ENCODE results near the gene FGGY. TPM values are rescaled to one million over a fixed set of nuclear protein-coding genes. Genes with fewer than 3 reads are reported as not detected.

Gene FGGY
- total RNA-seq, 1 experiment from 2014 or later: 4.7 TPM

DNA sequence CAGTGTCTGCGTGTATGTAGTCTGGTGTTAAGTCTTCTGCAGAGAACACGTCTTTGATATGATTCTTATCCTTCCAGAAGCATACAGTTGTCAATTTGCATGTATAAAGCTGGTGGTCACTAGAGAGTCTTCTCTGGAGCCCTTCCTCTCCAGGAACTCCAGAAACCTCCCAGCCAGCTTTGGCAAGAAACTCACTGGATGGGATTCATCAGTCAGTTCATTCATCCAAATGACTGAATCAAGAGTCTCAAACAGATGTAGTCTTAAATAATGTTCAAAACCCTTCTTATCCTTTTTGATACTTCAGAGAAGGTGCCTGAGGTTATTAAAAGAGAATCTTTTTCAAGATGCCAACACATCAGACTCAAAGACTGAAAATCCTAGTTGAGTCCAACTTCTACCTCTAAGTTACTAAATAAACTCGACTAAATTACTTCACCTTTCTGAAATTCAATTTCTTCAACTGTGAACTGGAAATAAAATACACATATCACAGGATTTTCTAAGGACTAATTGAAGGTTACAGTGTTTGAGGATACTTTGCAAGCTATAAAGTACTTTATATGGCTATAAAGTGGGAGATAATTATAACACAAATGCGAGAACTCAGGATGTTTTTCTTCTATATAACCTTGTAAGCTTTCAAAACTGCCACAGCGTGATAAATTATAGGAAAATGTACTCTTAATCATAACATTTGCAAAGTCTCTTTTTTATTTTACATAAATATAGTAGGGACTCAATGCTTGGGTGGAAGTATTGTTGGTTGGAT lies 252.4 kb downstream of the FGGY start:
- Histone ChIP-seq H3K27me3 (ENCODE audit: low read length) (no peaks in the 10 kb centered on the region), H3K9me3 (ENCODE audit: low read length) (no peaks in the 10 kb centered on the region), H3K4me2 (ENCODE audit: low read depth, low read length, poor library complexity, severe bottlenecking) (no peak overlapping the region), H3K36me3 (ENCODE audit: insufficient read depth, low read length) (no peaks in the 10 kb centered on the region), H3K79me2 (ENCODE audit: low read length) (no peaks in the 10 kb centered on the region), H3K27ac (ENCODE audit: low read length) (no peak overlapping the region), H2AFZ (ENCODE audit: low read length) (no peak overlapping the region), H3K4me1 (ENCODE audit: low read length) (no peaks in the 10 kb centered on the region), H3K9me2 (replicated peaks; ENCODE audit: insufficient read depth, low read length) (no peaks in the 10 kb centered on the region), H3K9ac (ENCODE audit: low read length) (no peak overlapping the region), H4K20me1 (ENCODE audit: insufficient read depth, low read depth, low read length) (no peaks in the 10 kb centered on the region), H3K4me3 (ENCODE audit: low read length) (no peak overlapping the region)
- DNase-seq: no peak

GRCh38 chr1:59549903-59550302 lies 253.0 kb downstream of the FGGY start:
- Histone ChIP-seq H4K20me1 (ENCODE audit: insufficient read depth, low read depth, low read length) (no peaks in the 10 kb centered on the region), H3K27ac (ENCODE audit: low read length) (no peak overlapping the region), H3K4me3 (ENCODE audit: low read length) (no peak overlapping the region), H3K9me3 (ENCODE audit: low read length) (no peaks in the 10 kb centered on the region), H3K4me2 (ENCODE audit: low read depth, low read length, poor library complexity, severe bottlenecking) (no peak overlapping the region), H3K79me2 (ENCODE audit: low read length) (no peaks in the 10 kb centered on the region), H3K9ac (ENCODE audit: low read length) (no peak overlapping the region), H3K4me1 (ENCODE audit: low read length) (no peaks in the 10 kb centered on the region), H2AFZ (ENCODE audit: low read length) (no peak overlapping the region), H3K36me3 (ENCODE audit: insufficient read depth, low read length) (no peaks in the 10 kb centered on the region), H3K27me3 (ENCODE audit: low read length) (no peaks in the 10 kb centered on the region), H3K9me2 (replicated peaks; ENCODE audit: insufficient read depth, low read length) (no peaks in the 10 kb centered on the region)
- DNase-seq: no peak

DNA sequence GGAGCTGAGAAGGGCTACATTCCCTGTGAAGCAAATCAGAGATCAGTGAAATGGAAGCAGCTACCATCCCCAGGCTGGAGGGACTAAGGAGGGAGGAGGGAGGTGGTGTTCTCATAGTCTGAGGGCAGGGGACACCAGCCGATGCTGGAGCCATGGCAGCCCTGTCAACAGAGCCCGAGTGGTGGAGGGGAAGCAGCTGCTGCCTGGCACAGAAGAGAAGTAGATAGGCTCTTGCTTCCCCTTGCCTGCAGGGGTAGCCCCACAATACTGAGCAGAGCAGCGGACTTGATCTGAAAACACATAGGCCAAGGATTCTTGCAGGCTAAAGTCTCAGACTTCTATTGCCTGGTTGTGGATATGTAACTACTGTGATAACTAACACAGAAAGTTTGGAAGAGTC lies 255.1 kb downstream of the FGGY start:
- Histone ChIP-seq H3K79me2 (ENCODE audit: low read length) (no peaks in the 10 kb centered on the region), H3K36me3 (ENCODE audit: insufficient read depth, low read length) (no peaks in the 10 kb centered on the region), H3K4me1 (ENCODE audit: low read length) (no peaks in the 10 kb centered on the region), H3K9me2 (replicated peaks; ENCODE audit: insufficient read depth, low read length) (no peaks in the 10 kb centered on the region), H3K9ac (ENCODE audit: low read length) (no peak overlapping the region), H3K4me2 (ENCODE audit: low read depth, low read length, poor library complexity, severe bottlenecking) (no peak overlapping the region), H3K9me3 (ENCODE audit: low read length) (no peaks in the 10 kb centered on the region), H3K27me3 (ENCODE audit: low read length) (no peaks in the 10 kb centered on the region), H3K27ac (ENCODE audit: low read length) (no peak overlapping the region), H4K20me1 (ENCODE audit: insufficient read depth, low read depth, low read length) (no peaks in the 10 kb centered on the region), H2AFZ (ENCODE audit: low read length) (no peak overlapping the region), H3K4me3 (ENCODE audit: low read length) (no peak overlapping the region)
- DNase-seq: no peak

DNA sequence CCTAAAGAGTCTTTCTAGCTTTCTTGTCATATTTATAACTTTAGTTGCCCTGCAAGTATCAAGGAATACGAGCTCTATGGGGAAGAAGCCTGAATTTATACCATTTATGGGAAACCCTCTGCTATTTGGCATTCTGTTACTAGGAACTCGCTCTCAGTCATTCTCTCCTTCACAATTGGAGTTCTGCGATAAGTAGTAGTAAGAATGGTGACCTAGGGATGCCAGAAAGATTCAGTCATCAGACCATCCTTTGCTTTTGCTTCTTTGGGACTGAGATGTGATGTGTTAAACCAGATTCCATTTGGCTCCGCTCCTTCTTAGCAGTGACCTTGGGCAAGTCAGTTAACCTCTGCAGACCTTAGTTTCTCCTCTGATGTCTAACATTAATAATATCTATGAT lies 256.5 kb downstream of the FGGY start:
- DNase-seq: no peak
- no peaks in the 10 kb centered on the region for H3K27me3 ChIP-seq (ENCODE audit: low read length)
- no peak overlapping the region for H3K9ac ChIP-seq (ENCODE audit: low read length)
- no peaks in the 10 kb centered on the region for H3K9me2 ChIP-seq (replicated peaks; ENCODE audit: insufficient read depth, low read length)
- no peaks in the 10 kb centered on the region for H3K36me3 ChIP-seq (ENCODE audit: insufficient read depth, low read length)
- no peak overlapping the region for H3K4me3 ChIP-seq (ENCODE audit: low read length)
- H3K9me3 ChIP-seq (ENCODE audit: low read length): no peaks in the 10 kb centered on the region
- no peak overlapping the region for H3K27ac ChIP-seq (ENCODE audit: low read length)
- H4K20me1 ChIP-seq (ENCODE audit: insufficient read depth, low read depth, low read length): no peaks in the 10 kb centered on the region
- no peak overlapping the region for H2AFZ ChIP-seq (ENCODE audit: low read length)
- H3K4me1 ChIP-seq (ENCODE audit: low read length): no peaks in the 10 kb centered on the region
- H3K79me2 ChIP-seq (ENCODE audit: low read length): no peaks in the 10 kb centered on the region
- no peak overlapping the region for H3K4me2 ChIP-seq (ENCODE audit: low read depth, low read length, poor library complexity, severe bottlenecking)

GRCh38 chr1:59554011-59554663 lies 257.2 kb downstream of the FGGY start:
- no peaks in the 10 kb centered on the region for H3K27me3 ChIP-seq (ENCODE audit: low read length)
- H3K27ac ChIP-seq (ENCODE audit: low read length): no peak overlapping the region
- H3K9me2 ChIP-seq (replicated peaks; ENCODE audit: insufficient read depth, low read length): no peaks in the 10 kb centered on the region
- no peaks in the 10 kb centered on the region for H4K20me1 ChIP-seq (ENCODE audit: insufficient read depth, low read depth, low read length)
- no peak overlapping the region for H2AFZ ChIP-seq (ENCODE audit: low read length)
- no peak for DNase-seq
- no peaks in the 10 kb centered on the region for H3K36me3 ChIP-seq (ENCODE audit: insufficient read depth, low read length)
- H3K4me3 ChIP-seq (ENCODE audit: low read length): no peak overlapping the region
- H3K79me2 ChIP-seq (ENCODE audit: low read length): no peaks in the 10 kb centered on the region
- no peaks in the 10 kb centered on the region for H3K9me3 ChIP-seq (ENCODE audit: low read length)
- no peaks in the 10 kb centered on the region for H3K4me1 ChIP-seq (ENCODE audit: low read length)
- no peak overlapping the region for H3K4me2 ChIP-seq (ENCODE audit: low read depth, low read length, poor library complexity, severe bottlenecking)
- no peak overlapping the region for H3K9ac ChIP-seq (ENCODE audit: low read length)

- Histone ChIP-seq H3K9me2 (replicated peaks; ENCODE audit: insufficient read depth, low read length) (peaks cover 2% of the 10 kb centered on the region; the same call in 1 of the 2 replicates), H3K9me3 (ENCODE audit: low read length) (no peaks in the 10 kb centered on the region), H3K79me2 (ENCODE audit: low read length) (no peaks in the 10 kb centered on the region), H2AFZ (ENCODE audit: low read length) (no peak overlapping the region), H3K9ac (ENCODE audit: low read length) (no peak overlapping the region), H3K4me3 (ENCODE audit: low read length) (no peak overlapping the region), H3K4me1 (ENCODE audit: low read length) (no peaks in the 10 kb centered on the region), H3K27ac (ENCODE audit: low read length) (no peak overlapping the region), H3K36me3 (ENCODE audit: insufficient read depth, low read length) (no peaks in the 10 kb centered on the region), H3K4me2 (ENCODE audit: low read depth, low read length, poor library complexity, severe bottlenecking) (no peak overlapping the region), H4K20me1 (ENCODE audit: insufficient read depth, low read depth, low read length) (no peaks in the 10 kb centered on the region), H3K27me3 (ENCODE audit: low read length) (no peaks in the 10 kb centered on the region)
- no peak for DNase-seq
These were observed 257.9 kb downstream of the FGGY start for GRCh38 chr1:59554752-59555151.

- Histone ChIP-seq H2AFZ (ENCODE audit: low read length) (no peak overlapping the region), H3K36me3 (ENCODE audit: insufficient read depth, low read length) (no peaks in the 10 kb centered on the region), H3K79me2 (ENCODE audit: low read length) (no peaks in the 10 kb centered on the region), H3K9me3 (ENCODE audit: low read length) (no peaks in the 10 kb centered on the region), H3K9me2 (replicated peaks; ENCODE audit: insufficient read depth, low read length) (peaks cover 6% of the 10 kb centered on the region; the same call in 1 of the 2 replicates), H3K27ac (ENCODE audit: low read length) (no peak overlapping the region), H3K4me2 (ENCODE audit: low read depth, low read length, poor library complexity, severe bottlenecking) (no peak overlapping the region), H3K27me3 (ENCODE audit: low read length) (no peaks in the 10 kb centered on the region; the same call in 1 of the 2 replicates), H3K4me3 (ENCODE audit: low read length) (no peak overlapping the region), H3K9ac (ENCODE audit: low read length) (no peak overlapping the region), H4K20me1 (ENCODE audit: insufficient read depth, low read depth, low read length) (no peaks in the 10 kb centered on the region), H3K4me1 (ENCODE audit: low read length) (peaks cover under 1% of the 10 kb centered on the region)
- no peak for DNase-seq
These were observed 259.5 kb downstream of the FGGY start for GRCh38 chr1:59556398-59556797.

DNA sequence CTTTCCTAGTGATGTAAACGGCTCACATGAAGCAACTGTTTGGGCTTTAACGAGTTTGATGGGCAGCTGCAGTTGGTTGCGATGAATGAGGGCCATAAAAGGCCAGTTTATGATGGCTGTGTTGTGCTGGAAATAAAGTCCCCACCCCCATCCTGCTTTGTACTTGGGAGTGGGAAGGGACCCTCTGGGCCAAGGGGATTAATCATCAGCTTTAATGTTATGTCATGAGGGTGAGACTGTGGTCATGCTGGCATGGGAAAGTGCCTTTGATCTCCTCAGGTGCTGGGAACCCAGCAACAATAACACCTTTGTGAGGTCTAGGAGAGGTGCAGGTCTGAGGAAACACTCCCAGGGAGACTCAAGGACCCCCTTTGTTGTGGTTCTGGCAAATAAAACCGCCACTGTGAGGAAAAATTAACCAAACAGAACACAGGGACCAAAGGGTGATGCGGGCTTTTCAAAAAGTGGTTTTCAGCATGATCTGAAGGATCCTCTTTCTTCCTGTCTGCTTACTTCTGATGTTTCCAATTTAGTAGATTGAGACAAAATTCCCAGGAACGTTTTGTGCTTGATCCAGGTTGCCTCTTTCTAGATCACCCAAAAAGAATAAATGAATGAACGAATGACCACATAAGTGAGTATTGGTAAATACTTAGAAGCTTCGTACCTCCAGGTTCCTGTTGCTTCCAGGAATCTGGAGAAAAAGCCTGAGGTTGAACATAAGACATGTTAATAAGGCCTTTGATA lies 260.1 kb downstream of the FGGY start:
- Histone ChIP-seq H4K20me1 (ENCODE audit: insufficient read depth, low read depth, low read length) (no peaks in the 10 kb centered on the region), H3K9me2 (replicated peaks; ENCODE audit: insufficient read depth, low read length) (peaks cover 6% of the 10 kb centered on the region; the same call in 1 of the 2 replicates), H3K36me3 (ENCODE audit: insufficient read depth, low read length) (no peaks in the 10 kb centered on the region), H3K4me3 (ENCODE audit: low read length) (no peak overlapping the region), H3K79me2 (ENCODE audit: low read length) (no peaks in the 10 kb centered on the region), H3K4me1 (ENCODE audit: low read length) (peaks cover 7% of the 10 kb centered on the region), H3K9me3 (ENCODE audit: low read length) (no peaks in the 10 kb centered on the region), H2AFZ (ENCODE audit: low read length) (no peak overlapping the region), H3K27ac (ENCODE audit: low read length) (no peak overlapping the region), H3K9ac (ENCODE audit: low read length) (no peak overlapping the region), H3K4me2 (ENCODE audit: low read depth, low read length, poor library complexity, severe bottlenecking) (no peak overlapping the region), H3K27me3 (ENCODE audit: low read length) (no peaks in the 10 kb centered on the region; the same call in 1 of the 2 replicates)
- no peak for DNase-seq
